COLO668 (cell line): ENCODE measurements around the gene FTH1.
"Not testable (repeated sequence)": the region's sequence is repeated elsewhere in the genome, so short reads cannot be mapped to it uniquely, and the experiment has no call there.

Experiments
- DNase-seq: peaks from one replicate; lab custom pipeline; 2025; ENCODE audit not compliant: unreplicated experiment; lab: John Stamatoyannopoulos, UW

FTH1 gene

DNA sequence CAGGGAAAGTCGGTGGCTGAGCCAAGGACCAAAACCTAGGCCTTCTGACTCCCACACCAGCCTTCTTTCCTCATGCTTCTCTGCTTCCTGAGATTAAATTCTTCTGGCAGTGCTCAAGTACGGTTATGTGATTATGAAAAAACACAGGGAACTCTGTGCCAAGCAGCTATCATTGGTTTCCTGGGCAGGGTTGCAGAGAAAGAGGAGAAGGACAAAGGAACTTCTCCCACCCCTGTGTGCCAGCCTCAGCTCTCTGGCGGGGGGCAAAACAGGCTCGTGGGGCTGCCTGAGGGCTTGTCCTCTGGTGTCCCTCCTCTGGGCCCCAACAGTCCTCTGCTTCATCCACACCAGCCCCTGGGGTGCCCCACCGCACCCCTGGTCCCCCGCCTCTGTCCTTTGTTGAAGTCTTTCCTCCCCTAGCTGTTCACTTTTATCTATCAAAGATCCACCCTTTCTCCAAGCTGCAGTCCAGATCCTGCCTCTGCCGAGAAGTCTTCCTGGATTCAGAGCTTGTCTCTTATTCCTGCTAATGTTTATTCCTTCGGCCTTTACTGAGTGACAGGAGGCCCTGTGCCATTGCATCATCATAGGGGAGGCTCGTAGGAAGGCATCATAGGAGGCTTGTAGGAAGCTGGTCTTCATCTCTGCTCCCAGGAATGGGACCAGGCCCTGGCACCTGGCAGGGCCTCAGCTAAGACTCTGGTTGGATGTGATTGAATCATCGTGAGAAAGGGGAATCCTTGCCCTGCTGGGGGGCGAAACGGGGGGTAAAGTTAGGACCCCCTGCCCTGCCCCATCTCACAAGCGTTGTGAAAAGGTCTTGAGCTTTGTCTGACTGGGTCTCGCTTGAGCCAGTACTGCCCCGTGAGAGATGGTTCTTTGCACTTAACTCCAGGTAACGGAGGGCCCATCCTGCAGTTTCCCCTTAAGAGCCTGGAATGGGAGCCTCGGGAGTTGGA, 11.5 kb upstream of the FTH1 start:
- no peak for DNase-seq

GRCh38 chr11:61976813-61977475, 9.5 kb upstream of the FTH1 start:
- DNase-seq: no peak

DNA sequence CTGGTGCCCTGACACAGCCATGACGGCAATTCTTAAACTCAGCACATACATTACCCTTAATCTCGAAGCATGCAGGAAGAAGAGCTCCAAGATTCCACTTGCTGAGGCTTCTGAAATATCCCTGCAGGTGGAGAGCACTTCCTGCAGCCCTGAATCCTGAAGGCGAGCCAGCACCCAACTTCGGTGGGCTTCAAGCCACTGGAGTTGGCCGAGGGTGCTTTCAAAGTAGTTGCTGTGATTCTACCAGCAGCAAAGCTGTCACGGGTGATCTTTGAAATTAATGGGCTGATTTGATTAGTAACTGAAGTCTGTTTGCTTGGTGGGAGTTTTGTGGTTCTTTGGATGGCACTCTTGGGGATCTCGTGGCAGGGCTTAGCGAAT, 9.0 kb upstream of the FTH1 start:
- DNase-seq: no peak

DNA sequence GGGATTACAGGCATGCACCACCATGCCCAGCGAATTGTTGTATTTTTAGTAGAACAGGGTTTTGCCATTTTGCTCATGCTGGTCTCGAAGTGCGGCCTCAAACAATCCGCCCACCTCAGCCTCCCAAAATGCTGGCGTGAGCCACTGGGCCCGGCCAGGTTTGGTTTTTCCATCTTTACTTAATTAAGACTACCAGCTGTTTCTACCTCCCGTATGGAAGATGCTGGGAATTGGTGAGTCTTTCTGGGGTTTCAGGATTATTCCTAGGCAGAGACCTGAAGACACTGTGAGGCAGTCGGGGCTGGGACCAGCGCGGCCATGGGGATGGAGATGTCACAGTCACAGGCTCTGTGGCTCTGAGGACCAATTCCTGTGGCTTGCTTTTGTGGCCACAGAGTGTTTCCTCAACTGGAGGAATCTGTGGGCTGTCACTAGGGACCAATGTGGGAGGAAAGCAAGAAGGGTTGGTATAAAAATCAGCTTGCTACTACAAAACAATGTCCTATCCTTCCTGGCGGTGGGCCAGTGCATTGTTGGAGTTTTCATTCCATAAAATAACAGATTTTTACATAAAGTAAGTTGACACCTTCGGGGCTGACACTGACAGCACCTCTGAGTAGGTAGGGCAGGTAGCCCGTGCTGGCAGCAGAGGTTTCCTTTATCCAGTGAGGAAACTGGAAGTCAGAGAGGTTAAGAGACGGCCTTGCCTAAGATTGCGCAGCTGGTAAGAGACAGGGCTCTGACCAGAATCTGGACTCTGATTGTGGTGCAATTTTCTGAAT, 8.4 kb upstream of the FTH1 start:
- DNase-seq: no peak

DNA sequence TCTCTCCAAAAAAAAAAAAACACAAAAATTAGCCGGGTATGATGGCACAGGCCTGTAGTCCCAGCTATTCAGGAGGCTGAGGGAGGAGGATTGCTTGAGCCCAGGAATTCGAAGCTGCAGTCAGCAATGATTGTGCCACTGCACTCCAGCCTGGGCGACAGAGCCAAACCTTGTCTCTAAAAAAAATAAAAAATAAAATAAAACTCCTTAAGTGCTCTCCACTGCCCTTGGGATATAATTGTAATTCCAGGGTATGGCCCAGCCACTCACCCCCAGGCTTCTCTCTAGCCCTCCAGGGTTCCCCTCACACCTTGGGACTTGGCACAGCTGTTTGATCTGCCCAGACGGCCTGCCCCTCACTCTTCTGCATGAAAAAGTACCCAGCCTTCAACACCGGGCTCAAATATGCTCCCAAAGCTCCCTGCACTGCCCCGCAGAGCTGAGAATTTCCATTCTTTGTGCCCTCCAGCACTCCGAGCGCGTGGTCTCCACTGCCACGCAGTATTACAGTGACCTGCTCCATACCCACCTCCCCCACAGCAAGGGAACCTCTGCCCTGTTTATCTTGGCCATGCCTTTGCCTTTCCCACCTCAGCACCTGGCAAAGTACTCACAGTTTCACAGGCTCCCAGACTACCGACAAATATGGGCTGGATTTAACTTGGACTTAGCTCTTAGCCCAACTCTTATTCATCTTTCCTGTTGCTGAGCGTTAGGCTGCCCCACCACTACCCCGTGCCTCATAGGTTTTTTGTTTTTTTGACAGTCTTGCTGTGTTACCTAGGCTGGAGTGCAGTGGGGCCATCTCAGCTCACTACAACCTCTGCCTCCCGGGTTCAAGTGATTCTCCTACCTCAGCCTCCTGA, 7.6 kb upstream of the FTH1 start:
- no peak for DNase-seq

- DNase-seq: no peak
Measured at GRCh38 chr11:61973476-61974162, 6.2 kb upstream of the FTH1 start.

DNA sequence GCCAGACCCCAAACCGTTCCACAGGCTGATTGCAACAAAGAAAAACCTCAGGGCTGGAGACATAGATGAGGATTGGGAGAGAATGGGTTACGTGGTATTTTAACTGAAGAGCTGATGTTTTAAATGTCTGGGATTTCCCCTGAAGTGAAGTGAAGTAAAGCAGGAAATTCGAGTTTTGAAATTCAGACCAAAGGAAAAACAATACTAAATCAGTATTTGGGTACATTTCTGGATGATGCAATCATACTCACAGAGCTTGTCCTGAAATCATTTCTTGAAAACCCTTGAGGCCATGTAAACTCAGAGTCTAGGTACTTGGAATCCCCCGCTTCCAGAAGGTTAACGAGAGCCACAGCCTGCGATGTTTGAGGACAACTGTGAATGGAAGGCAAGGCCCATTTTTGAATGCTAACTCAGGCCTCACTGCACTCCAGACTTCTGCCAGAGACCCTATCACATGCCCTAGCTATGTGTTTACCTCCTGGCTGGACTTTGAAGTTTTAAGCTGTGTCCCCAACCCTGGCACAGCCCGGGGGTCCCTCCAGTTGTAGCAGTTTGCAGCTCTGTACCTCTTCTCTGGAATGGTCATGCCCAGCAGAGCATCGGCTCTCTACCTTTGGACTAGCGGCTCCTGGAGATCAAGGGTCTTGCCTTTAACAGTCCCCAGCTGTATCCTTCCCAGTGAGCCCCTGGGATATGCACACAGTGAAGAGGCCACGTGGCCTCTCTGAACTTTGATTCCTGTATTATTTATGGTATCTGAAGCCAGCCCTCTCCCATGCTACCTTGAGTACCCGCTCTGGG, 5.4 kb upstream of the FTH1 start:
- no peak for DNase-seq

GRCh38 chr11:61972112-61972671, 4.8 kb upstream of the FTH1 start:
- no peak for DNase-seq

GRCh38 chr11:61971248-61972111, 4.0 kb upstream of the FTH1 start:
- peak; percentile 72 for DNase-seq

- DNase-seq: no peak
Measured at GRCh38 chr11:61969838-61970662, 2.6 kb upstream of the FTH1 start.

GRCh38 chr11:61969391-61969758, 1.9 kb upstream of the FTH1 start:
- no peak for DNase-seq

- no peak for DNase-seq
Measured at GRCh38 chr11:61968758-61969390, 1.4 kb upstream of the FTH1 start.

- peak; percentile 70 for DNase-seq
Measured at GRCh38 chr11:61967924-61968757, 707 bp upstream of the FTH1 start.

GRCh38 chr11:61966734-61967115, 709 bp downstream of the FTH1 start:
- DNase-seq: peak; percentile 31

DNA sequence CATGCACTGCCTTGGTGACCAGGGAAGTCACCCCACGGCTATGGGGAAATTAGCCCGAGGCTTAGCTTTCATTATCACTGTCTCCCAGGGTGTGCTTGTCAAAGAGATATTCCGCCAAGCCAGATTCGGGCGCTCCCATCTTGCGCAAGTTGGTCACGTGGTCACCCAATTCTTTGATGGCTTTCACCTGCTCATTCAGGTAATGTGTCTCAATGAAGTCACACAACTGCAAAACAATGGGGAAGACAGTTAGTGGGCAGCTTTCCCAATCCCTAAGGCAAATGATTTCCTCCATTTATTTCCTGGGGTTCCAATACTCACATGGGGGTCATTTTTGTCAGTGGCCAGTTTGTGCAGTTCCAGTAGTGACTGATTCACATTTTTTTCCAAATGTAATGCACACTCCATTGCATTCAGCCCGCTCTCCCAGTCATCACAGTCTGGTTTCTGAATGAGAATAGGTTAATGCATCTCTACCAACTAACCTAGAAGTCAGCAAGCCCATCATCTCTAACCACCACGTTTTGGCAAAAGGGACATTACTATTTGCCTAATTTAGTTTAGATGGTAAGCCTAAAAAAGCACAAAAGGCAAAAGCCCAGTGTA, 2.7 kb downstream of the FTH1 start:
- not testable (repeated sequence) for DNase-seq
